Neural progenitor cell (in vitro differentiated cells): ENCODE results near the gene ZNF426. TPM values are rescaled to one million over a fixed set of nuclear protein-coding genes. Genes with fewer than 3 reads are reported as not detected.

ENCODE experiments used
- DNase-seq: peaks from one replicate; pipeline ENCODE4 v3.0.0-alpha.2; 2016; ENCODE audit warnings: low spot score
- H2AFZ ChIP-seq: fragments of 200-600 bp; sonication (generic); replicated peaks from 2 replicates; pipeline ENCODE4 v1.6.1; 2016; ENCODE audit warnings: antibody characterized with exemption
- H3F3A ChIP-seq: fragments of 200-600 bp; sonication (generic); 2 replicates; pipeline ENCODE4 v1.6.1; 2016; ENCODE audit warnings: antibody characterized with exemption, low read depth
- H3K27ac ChIP-seq: fragments of 200-600 bp; sonication (generic); 2 replicates; pipeline ENCODE4 v1.5.1; 2016; ENCODE audit warnings: mild to moderate bottlenecking
- H3K27me3 ChIP-seq: fragments of 200-600 bp; sonication (generic); 2 replicates; pipeline ENCODE4 v1.6.1; 2016; ENCODE audit warnings: mild to moderate bottlenecking, moderate library complexity
- H3K36me3 ChIP-seq: fragments of 200-600 bp; sonication (generic); 2 replicates; pipeline ENCODE4 v1.5.1; 2016
- H3K4me1 ChIP-seq: fragments of 200-600 bp; sonication (generic); 2 replicates; pipeline ENCODE4 v1.6.1; 2016; ENCODE audit warnings: mixed run types
- H3K4me2 ChIP-seq: fragments of 200-600 bp; sonication (generic); 2 replicates; pipeline ENCODE4 v1.6.1; 2016
- H3K4me3 ChIP-seq: fragments of 200-600 bp; sonication (generic); 2 replicates; pipeline ENCODE4 v1.5.1; 2016
- H3K79me2 ChIP-seq: fragments of 200-600 bp; sonication (generic); 2 replicates; pipeline ENCODE4 v1.6.1; 2016; ENCODE audit warnings: low read depth
- H3K9ac ChIP-seq: fragments of 200-600 bp; sonication (generic); 2 replicates; pipeline ENCODE4 v1.6.1; 2016
- H3K9me3 ChIP-seq: fragments of 200-600 bp; sonication (generic); 2 replicates; pipeline ENCODE4 v1.5.1; 2016; ENCODE audit warnings: low read depth
- H4K20me1 ChIP-seq: fragments of 200-600 bp; sonication (generic); 2 replicates; pipeline ENCODE4 v1.6.1; 2016; ENCODE audit warnings: low read depth
- H3K27ac Mint-ChIP-seq: 3 replicates; pipeline ENCODE4 v1.8.0; 2021; ENCODE audit warnings: mixed read lengths
- H3K27me3 Mint-ChIP-seq: 2 replicates; pipeline ENCODE4 v1.8.0; 2022; ENCODE audit warnings: low read depth, mild to moderate bottlenecking, inconsistent platforms, moderate library complexity, mixed read lengths; ENCODE audit not compliant: insufficient read depth
- H3K36me3 Mint-ChIP-seq: 3 replicates; pipeline ENCODE4 v1.8.0; 2021; ENCODE audit warnings: mixed read lengths
- H3K4me1 Mint-ChIP-seq: 3 replicates; pipeline ENCODE4 v1.8.0; 2021; ENCODE audit warnings: mixed read lengths
- H3K4me3 Mint-ChIP-seq: 3 replicates; pipeline ENCODE4 v1.8.0; 2021; ENCODE audit warnings: mild to moderate bottlenecking, moderate library complexity, mixed read lengths
- H3K9me3 Mint-ChIP-seq: 3 replicates; pipeline ENCODE4 v1.8.0; 2020; ENCODE audit warnings: mixed read lengths
- CTCF ChIP-seq: fragments of 200-600 bp; sonication (generic); IDR thresholded peaks from 2 replicates; pipeline ENCODE4 v1.5.1; 2017; ENCODE audit warnings: antibody characterized with exemption, mild to moderate bottlenecking
- EZH2 ChIP-seq: fragments of 200-600 bp; sonication (generic); IDR thresholded peaks from 2 replicates; pipeline ENCODE4 v1.6.1; 2017; ENCODE audit warnings: antibody characterized with exemption, mild to moderate bottlenecking, moderate library complexity
- EZH2phosphoT487 ChIP-seq: fragments of 200-600 bp; sonication (generic); IDR thresholded peaks from 2 replicates; pipeline ENCODE4 v1.6.1; 2017; ENCODE audit warnings: antibody characterized with exemption
- total RNA-seq: library from RNA; depleted of rRNA; stranded (reverse); fragments of >200 nt; gene quantifications from 2 replicates; pipeline ENCODE4 v1.2.3, GENCODE V29; 2015; ENCODE audit warnings: low replicate concordance

ZNF426 gene
- total RNA-seq, 1 donor from 2014 or later: 32.6 TPM

- Histone ChIP-seq H3F3A (peaks cover 10% of the 10 kb centered on the region), H3K4me1 (peaks cover 7% of the 10 kb centered on the region), H3K4me3 (no peak overlapping the region), H3K79me2 (peaks cover 86% of the 10 kb centered on the region), H3K36me3 (peaks cover 23% of the 10 kb centered on the region), H3K27me3 (no peaks in the 10 kb centered on the region), H3K9me3 (peaks cover 11% of the 10 kb centered on the region), H3K27ac (no peak overlapping the region), H4K20me1 (peaks cover 32% of the 10 kb centered on the region), H2AFZ (no peak overlapping the region), H3K9ac (no peak overlapping the region), H3K4me2 (peak overlapping the region; percentile 78)
- no peak overlapping the region for H3K27ac Mint-ChIP-seq
- TF ChIP-seq EZH2phosphoT487: no peak
- TF ChIP-seq CTCF: no peak
- no peak for TF ChIP-seq EZH2
- no peaks in the 10 kb centered on the region for H3K4me1 Mint-ChIP-seq
- H3K4me3 Mint-ChIP-seq: no peak overlapping the region
- peaks cover 63% of the 10 kb centered on the region for H3K9me3 Mint-ChIP-seq
- peaks cover 9% of the 10 kb centered on the region for H3K27me3 Mint-ChIP-seq
- DNase-seq: no peak
- H3K36me3 Mint-ChIP-seq: peaks cover 59% of the 10 kb centered on the region
Observed at GRCh38 chr19:9580728-9581127, 42.3 kb upstream of the ZNF426 start.

- Histone ChIP-seq H3K27ac (no peak overlapping the region), H3F3A (peaks cover 32% of the 10 kb centered on the region), H3K9ac (no peak overlapping the region), H4K20me1 (no peaks in the 10 kb centered on the region), H3K79me2 (peaks cover 100% of the 10 kb centered on the region), H3K36me3 (peaks cover 63% of the 10 kb centered on the region), H3K4me2 (no peak overlapping the region), H3K27me3 (no peaks in the 10 kb centered on the region), H2AFZ (no peak overlapping the region), H3K4me1 (no peaks in the 10 kb centered on the region), H3K4me3 (no peak overlapping the region), H3K9me3 (peaks cover 73% of the 10 kb centered on the region)
- no peaks in the 10 kb centered on the region for H3K4me1 Mint-ChIP-seq
- DNase-seq: no peak
- H3K27me3 Mint-ChIP-seq: no peaks in the 10 kb centered on the region
- H3K9me3 Mint-ChIP-seq: peaks cover 92% of the 10 kb centered on the region
- no peak overlapping the region for H3K27ac Mint-ChIP-seq
- H3K4me3 Mint-ChIP-seq: no peak overlapping the region
- H3K36me3 Mint-ChIP-seq: peaks cover 68% of the 10 kb centered on the region
- TF ChIP-seq CTCF: no peak
- no peak for TF ChIP-seq EZH2
- TF ChIP-seq EZH2phosphoT487: no peak
Observed at GRCh38 chr19:9570255-9570654, 31.8 kb upstream of the ZNF426 start.

- Histone ChIP-seq H3K9me3 (peaks cover 76% of the 10 kb centered on the region), H3K27ac (no peak overlapping the region), H3F3A (peaks cover 50% of the 10 kb centered on the region), H3K4me1 (no peaks in the 10 kb centered on the region), H3K27me3 (peaks cover 7% of the 10 kb centered on the region), H3K79me2 (peaks cover 97% of the 10 kb centered on the region), H3K9ac (no peak overlapping the region), H3K4me2 (no peak overlapping the region), H4K20me1 (no peaks in the 10 kb centered on the region), H3K36me3 (peaks cover 80% of the 10 kb centered on the region), H3K4me3 (no peak overlapping the region), H2AFZ (no peak overlapping the region)
- DNase-seq: no peak
- Mint-ChIP-seq H3K27ac (no peak overlapping the region), H3K4me1 (no peaks in the 10 kb centered on the region), H3K4me3 (no peak overlapping the region), H3K9me3 (peaks cover 88% of the 10 kb centered on the region), H3K36me3 (peaks cover 73% of the 10 kb centered on the region), H3K27me3 (peaks cover 2% of the 10 kb centered on the region)
- TF ChIP-seq EZH2 (no peak), EZH2phosphoT487 (no peak), CTCF (no peak)
Observed at GRCh38 chr19:9566729-9567128, 28.3 kb upstream of the ZNF426 start.
